ENCODE results near the gene ENOX1.

Gene ENOX1

DNA sequence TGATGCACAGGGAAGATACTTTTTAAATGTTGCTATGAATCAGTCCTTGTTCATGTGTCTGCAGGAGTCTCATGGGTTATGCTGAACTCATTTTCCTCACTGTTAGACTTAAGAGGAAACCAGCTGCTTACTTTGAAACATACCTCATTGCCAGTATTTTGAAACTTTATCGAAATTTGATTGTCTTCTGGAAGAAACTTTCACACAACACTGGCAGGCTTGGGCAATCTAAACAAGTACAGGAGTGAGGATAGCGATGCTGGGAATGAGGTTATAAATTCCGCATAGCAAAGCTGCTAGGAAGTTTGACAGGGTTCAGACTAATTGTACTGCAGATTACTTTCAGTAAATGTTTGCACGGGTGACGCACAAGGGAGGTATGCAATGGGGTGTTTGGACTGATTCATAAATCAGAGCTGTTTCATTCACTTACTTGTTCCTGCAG is 517.7 kb downstream of the ENOX1 start:
- DNase-seq (ENCODE audit: low read depth): peak; percentile 94
- TF ChIP-seq, protein P1, sequence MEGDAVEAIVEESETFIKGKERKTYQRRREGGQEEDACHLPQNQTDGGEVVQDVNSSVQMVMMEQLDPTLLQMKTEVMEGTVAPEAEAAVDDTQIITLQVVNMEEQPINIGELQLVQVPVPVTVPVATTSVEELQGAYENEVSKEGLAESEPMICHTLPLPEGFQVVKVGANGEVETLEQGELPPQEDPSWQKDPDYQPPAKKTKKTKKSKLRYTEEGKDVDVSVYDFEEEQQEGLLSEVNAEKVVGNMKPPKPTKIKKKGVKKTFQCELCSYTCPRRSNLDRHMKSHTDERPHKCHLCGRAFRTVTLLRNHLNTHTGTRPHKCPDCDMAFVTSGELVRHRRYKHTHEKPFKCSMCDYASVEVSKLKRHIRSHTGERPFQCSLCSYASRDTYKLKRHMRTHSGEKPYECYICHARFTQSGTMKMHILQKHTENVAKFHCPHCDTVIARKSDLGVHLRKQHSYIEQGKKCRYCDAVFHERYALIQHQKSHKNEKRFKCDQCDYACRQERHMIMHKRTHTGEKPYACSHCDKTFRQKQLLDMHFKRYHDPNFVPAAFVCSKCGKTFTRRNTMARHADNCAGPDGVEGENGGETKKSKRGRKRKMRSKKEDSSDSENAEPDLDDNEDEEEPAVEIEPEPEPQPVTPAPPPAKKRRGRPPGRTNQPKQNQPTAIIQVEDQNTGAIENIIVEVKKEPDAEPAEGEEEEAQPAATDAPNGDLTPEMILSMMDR (conservative IDR thresholded peaks at IDR 0.05; ENCODE audit: low read depth, low read length): no peak
- no peak overlapping the region for H3K4me3 ChIP-seq (ENCODE audit: low read length)

DNA sequence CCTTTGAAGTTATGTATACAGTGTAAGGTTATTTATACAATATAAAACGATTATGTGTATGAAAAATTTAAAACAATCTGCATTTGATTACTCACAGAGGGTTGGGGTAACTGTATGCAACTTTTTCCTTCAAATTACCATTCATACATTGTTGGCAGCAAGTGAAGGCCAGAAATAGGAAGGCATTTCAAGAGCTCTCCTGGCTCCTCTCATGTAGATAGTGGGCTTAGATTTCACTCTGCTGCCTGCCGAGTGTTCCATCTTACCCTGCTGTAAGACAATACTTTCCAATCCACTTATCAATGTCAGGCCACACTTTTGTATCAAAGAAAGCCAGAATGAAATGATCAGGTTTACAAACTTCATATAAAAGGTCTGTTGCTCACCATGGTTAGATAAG is 518.1 kb downstream of the ENOX1 start:
- H3K4me3 ChIP-seq (ENCODE audit: low read length): no peak overlapping the region
- TF ChIP-seq, protein P1 (conservative IDR thresholded peaks at IDR 0.05; ENCODE audit: low read depth, low read length): no peak
- DNase-seq (ENCODE audit: low read depth): no peak

DNA sequence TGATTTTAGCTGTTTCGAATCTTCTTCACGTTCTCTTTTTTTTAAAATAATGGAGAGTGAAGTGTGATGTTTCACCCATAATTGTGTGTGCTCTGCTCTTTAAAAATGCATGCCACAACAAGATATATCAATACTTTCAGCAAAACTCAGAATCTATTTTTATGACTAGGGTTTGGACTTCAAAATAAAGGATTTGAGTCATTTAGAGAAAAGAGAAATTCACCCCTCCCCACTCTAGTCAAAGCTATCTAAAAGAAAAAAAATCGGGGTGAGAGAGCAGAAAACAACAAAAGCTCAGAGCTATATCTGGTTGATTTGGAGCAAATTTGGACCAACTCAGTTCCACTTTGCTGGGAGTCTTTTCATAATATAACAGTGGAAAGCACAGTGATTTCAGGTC is 518.9 kb downstream of the ENOX1 start:
- DNase-seq (ENCODE audit: low read depth): no peak
- no peak overlapping the region for H3K4me3 ChIP-seq (ENCODE audit: low read length)
- TF ChIP-seq, protein P1 (conservative IDR thresholded peaks at IDR 0.05; ENCODE audit: low read depth, low read length): no peak

DNA sequence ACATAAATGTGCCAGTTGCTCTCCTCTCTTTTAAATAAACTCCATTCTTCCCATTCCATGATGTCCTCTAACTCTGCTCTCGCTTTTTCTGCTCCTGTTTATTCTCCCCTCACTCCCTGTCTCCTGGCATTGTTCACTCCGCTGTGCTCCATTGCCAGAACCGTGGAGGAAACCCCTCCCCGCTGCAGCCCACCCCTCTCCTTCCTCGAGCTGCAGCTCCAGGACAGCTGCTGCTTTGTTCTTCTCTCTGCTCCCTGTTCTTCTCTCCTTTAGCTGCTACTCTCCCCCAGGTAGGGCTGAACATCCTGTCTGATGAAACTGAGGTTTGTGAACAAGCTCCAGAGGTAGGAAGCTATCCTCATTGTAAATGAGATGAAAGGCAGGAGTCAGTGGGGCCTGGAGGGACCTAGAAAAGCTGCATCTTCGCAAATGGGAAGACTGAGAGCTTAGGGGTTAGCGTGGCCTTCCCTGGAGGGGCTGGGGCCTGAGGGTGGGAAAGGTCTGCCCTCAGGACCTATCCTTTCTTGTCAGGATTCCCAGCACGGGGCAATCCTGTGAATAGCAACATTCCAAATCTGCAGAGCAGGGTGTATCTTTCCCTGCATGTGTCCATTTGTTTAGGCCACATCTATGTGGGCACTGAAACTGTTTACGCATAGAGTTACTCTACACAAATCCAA is 519.7 kb downstream of the ENOX1 start:
- no peak for DNase-seq (ENCODE audit: low read depth)
- no peak overlapping the region for H3K4me3 ChIP-seq (ENCODE audit: low read length)
- TF ChIP-seq, protein P1 (conservative IDR thresholded peaks at IDR 0.05; ENCODE audit: low read depth, low read length): no peak

DNA sequence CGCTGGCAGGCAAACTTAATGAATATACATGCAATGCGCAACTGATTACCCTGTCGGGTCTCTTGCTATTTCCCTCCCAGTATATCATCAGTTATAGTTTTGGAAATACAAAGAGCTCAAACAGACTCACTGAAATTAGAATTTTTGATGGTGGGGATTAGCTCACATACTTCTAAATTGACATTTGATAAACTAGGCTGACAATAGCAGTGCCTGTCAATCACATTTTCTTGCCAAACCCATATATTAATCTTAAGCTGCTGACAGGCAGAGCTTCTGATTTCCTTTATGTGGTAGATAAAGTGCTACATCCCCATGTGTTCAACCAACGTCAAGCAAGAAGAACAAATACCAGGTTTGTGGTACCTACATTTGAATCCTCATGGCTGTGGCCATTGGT is 521.7 kb downstream of the ENOX1 start:
- H3K4me3 ChIP-seq (ENCODE audit: low read length): no peak overlapping the region
- no peak for DNase-seq (ENCODE audit: low read depth)
- TF ChIP-seq, protein P1 (conservative IDR thresholded peaks at IDR 0.05; ENCODE audit: low read depth, low read length): no peak

DNA sequence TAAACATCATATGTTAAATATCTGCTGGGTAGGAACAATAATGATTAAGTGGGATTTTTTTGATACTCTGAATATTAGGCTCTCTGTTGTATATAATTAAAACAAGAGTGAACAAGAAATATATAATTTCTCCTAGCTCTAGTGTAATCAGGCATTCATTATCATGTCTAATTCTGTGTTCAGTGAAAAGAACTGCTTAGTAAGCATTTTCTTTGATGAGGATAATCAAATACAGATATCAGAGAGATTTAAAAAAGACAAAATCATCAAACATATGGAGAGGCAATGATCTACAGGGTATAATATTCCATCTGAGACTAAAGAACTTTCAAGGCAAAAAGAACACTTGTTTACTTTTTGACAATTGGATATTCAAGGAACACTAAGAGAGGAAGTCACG is 522.3 kb downstream of the ENOX1 start:
- TF ChIP-seq, protein P1 (conservative IDR thresholded peaks at IDR 0.05; ENCODE audit: low read depth, low read length): no peak
- H3K4me3 ChIP-seq (ENCODE audit: low read length): no peak overlapping the region
- DNase-seq (ENCODE audit: low read depth): no peak

DNA sequence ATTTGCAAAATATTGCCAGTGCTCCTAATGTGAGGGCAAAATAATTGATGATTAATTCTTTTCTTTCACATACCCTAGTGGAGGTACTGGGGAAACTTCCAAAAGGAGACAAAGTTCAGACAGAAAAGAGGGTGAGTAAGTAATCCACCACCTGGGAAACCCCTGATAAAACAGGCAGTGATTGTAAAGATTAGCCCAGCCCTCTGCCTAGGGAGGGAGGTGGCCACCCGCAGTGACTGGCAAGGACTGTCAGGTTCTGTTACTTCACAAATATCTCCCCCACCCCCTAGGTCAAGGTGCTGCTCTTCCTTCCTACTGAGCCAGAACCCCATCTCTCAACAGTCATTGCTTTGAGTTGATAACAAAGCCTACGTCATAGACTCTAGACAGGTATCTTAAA is 523.7 kb downstream of the ENOX1 start:
- TF ChIP-seq, protein P1 (conservative IDR thresholded peaks at IDR 0.05; ENCODE audit: low read depth, low read length): no peak
- DNase-seq (ENCODE audit: low read depth): no peak
- H3K4me3 ChIP-seq (ENCODE audit: low read length): no peak overlapping the region
